ENCODE results near the gene FBXO28. TPM values are rescaled to one million over a fixed set of nuclear protein-coding genes. Genes with fewer than 3 reads are reported as not detected.

The FBXO28 gene
- total RNA-seq, result 31.7 and 38.5 TPM in 2 replicates

GRCh38 chr1:224113918-224114786 lies at the start of gene FBXO28:
TSS of gene FBXO28 (plus strand) at chr1:224114111. CDS start at chr1:224114130, 19 bp downstream.

GRCh38 chr1:224182866-224183590 lies 69.1 kb downstream of the FBXO28 start, which contains the start of gene DEGS1:
TSS of gene DEGS1 (plus strand) at chr1:224183240. CDS start at chr1:224183337, 97 bp downstream.

Small RNA genes lying within 50 kb of the gene (small RNA-seq; reads per million reads assigned to genes)
- gene AC092809.3 (not detected), gene RF00139 (not detected), gene RN7SKP49 (not detected)

Other genes with a start within 250 kb of the FBXO28 start
- 104 and 112 TPM in 2 replicates for gene DEGS1, start 69.1 kb downstream of the FBXO28 start, total RNA-seq
- 14.8 and 21.1 TPM in 2 replicates for gene NVL, start 216.1 kb downstream of the FBXO28 start, total RNA-seq
- 40.2 and 41.0 TPM in 2 replicates for gene CNIH4, start 242.8 kb downstream of the FBXO28 start, total RNA-seq

All from hair follicle dermal papilla cell (primary cell).